GM19397 (cell line): ENCODE data around the gene SYTL3.

Experiments used
- ATAC-seq: cut with Tn5 transposase; IDR thresholded peaks from one replicate; pipeline ENCODE4 v1.9.1; 2021; ENCODE audit warnings: mild to moderate bottlenecking, moderate library complexity; ENCODE audit not compliant: unreplicated experiment

SYTL3 gene

DNA sequence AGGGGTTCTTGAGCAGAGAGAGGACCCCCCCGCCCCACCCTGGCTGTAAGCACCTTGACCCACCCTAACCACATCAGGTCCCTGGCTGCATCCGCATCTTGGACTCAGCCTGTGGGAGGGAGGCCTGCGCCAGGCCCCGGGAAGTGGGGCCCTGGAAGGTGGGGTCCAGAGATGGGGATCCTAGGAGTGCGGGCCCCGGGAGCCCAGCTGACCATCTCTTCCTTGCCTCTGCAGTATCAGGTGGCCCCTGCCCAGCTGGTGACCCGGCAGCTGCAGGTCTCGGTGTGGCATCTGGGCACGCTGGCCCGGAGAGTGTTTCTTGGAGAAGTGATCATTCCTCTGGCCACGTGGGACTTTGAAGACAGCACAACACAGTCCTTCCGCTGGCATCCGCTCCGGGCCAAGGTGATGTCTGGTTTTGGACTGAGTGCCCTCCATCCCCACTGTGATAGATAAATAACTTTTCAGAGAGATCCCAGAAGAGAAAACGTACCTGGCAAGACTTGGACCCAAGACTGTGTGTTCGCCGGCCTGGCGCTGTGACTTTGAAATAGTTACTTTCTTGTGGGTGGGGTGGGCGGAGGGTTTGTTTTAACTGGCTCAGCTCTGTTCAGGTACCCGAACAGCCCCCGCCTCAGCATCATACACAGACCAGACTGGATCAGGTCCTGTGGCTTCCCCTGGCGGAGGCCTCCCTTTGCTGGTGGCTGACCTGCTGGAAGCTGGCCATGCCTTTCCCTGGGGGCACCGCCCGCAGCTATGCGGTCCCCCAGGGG, 107.3 kb downstream of the SYTL3 start:
- no peak for ATAC-seq

DNA sequence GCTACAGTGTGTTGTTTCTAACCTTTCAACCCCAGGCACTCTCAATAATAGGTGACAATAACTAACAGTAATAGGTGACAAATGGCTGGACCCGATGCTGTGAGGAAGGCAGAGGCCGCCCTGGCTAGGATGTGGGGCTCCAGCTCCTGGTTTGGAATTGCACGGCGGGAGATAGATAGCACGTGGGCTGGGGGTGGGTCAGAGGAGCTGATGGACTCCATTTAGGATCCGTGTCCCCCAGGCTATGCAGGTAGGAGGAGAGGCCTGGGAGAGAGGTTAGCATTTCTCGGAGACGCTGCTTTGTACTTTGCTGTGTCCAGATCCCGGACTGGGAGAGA, 107.9 kb downstream of the SYTL3 start:
- no peak for ATAC-seq

DNA sequence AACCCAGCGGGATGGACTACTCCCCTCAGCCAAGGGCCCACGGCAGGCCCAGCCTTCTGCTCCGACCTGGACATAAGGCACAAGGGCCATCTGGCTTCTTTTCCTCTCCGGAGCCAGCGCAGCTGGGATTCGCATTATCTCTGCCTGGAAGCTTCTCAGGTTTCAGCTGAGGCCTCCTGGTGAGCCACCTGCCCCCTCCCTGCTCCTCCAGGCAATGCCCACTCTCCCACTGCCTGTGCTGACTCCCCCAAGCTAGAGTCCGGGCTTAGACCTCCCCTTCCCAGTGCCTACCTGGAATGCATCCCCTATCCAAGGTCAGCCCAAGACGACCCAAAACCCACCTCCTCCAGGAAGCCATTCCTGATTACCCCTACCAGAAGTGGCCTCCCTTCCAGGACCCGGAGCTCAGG, 108.6 kb downstream of the SYTL3 start:
- ATAC-seq, result no peak

DNA sequence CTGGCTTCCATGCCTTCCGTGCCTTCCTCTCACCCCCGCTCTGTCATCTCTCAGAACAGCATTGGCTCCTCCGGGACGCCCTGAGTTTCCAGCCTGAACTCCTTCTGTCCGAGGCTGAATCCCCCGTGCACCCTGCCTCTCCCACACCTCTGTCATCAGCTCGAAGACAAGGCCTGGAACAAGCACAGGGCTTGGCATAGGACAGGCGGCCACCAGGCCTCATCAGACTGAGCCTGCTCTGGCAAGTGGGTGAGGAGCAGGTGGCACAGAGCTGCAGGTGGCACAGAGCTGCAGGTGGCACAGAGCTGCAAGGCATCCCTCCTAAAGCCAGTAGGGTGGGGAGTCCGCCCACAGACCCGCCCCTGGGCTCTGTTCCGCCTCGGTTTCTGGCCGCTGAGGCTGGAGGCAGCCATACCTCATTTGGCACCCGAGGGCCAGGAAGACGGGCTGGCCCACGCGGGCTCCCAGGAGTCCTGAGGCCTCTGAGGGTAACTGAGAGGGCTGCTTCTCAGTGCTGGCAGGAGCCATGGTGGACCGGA, 109.2 kb downstream of the SYTL3 start:
- no peak for ATAC-seq

DNA sequence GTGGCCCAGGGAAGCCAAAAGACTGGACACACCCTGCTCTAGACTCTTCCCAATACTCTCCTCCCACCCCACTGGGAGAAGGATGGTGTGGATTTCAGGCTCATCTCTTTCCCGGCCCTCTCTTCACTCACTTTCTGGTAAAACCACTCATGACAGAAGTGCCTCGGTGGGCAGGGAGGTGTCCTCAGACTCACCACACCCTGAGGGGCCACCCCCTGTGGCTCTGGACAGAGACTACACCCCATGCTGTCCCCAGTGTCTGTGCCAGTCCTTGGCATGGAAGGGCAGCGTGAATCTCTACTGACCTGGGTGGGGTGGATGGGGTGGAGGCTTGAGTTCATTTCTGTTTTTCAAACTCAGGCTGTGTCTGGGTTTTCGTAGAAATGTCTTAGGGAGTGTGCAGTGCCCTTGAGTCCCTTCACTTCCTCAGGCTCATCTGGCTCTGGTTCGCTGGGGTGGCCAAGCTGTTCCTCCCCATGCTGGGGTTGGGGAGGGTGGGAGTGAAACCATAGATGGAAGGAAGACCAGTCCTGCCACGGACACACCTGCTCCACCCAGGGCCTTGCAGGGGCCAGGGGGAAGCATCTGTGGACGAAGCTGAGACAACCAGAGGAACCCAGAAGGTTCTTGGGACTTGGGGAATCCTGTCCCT, 110.2 kb downstream of the SYTL3 start:
- ATAC-seq, result no peak

DNA sequence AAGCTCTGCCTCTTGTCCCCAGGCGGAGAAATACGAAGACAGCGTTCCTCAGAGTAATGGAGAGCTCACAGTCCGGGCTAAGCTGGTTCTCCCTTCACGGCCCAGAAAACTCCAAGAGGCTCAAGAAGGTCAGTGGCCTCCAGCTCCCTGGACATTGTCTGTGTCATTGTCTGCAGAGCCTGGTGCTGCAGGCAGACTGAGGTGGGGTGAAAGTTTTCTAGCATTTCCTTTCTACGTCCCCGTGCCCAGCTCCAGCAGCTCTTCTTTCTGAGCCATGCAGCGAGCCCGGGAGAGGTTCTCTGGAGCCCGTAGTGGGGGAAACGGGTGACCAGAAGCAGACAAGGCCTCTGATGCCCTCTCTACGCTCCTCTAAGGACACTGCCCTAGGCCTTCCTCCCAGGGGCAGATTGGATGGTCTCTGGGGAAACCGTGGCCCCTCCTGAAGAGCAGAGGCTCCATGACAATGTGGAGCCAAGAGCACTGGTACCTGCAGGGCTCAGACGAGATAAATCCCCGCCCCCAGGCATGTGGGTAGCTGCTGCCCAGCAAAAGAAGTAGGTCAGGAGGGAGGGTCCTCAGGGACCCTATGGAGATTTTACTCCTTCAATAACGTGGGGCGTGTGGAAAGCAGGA, 110.9 kb downstream of the SYTL3 start:
- ATAC-seq, result no peak

DNA sequence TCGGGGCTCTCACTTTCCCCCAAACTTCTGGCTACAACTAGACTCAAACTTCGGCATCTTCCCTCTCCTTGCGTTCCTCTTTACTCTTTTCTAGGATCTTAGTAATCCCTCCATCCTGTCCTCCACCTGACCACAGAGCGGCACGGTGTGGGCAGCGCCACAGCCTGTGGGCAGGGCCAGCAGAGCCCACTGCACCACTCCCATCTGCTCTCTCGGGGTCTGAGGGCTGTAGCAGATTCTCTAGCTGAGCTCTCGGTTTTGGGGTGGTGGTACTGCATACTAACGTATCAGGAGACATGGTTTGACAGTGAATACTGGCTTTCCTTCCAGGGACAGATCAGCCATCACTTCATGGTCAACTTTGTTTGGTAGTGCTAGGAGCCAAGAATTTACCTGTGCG, 111.9 kb downstream of the SYTL3 start:
- ATAC-seq, result no peak

DNA sequence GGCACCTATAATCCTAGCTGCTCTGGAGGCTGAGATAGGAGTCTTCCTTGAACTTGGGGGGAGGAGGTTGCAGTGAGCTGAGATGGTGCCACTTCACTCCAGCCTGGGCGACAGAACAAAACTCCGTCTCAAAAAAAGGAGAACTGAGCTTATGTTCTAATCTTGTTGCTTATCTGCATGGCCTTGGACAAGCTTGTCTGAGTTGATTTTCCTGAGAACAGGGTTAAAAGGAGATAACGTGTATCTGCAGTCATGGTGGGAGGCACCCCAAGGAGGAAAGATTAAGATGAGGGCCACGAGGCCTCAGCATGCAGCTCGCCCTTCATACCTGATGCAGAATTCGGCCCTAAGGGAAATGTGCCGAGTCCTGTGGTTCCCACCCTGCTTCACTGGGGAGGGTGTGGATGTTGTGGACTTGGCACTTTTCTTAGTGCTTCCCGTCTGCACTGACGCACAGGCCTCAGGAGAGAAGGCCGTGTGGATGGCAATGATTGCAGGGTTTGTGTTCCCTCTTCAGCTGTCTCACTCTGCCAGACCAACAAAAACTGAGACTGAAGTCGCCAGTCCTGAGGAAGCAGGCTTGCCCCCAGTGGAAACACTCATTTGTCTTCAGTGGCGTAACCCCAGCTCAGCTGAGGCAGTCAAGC, 113.1 kb downstream of the SYTL3 start:
- ATAC-seq, result no peak

DNA sequence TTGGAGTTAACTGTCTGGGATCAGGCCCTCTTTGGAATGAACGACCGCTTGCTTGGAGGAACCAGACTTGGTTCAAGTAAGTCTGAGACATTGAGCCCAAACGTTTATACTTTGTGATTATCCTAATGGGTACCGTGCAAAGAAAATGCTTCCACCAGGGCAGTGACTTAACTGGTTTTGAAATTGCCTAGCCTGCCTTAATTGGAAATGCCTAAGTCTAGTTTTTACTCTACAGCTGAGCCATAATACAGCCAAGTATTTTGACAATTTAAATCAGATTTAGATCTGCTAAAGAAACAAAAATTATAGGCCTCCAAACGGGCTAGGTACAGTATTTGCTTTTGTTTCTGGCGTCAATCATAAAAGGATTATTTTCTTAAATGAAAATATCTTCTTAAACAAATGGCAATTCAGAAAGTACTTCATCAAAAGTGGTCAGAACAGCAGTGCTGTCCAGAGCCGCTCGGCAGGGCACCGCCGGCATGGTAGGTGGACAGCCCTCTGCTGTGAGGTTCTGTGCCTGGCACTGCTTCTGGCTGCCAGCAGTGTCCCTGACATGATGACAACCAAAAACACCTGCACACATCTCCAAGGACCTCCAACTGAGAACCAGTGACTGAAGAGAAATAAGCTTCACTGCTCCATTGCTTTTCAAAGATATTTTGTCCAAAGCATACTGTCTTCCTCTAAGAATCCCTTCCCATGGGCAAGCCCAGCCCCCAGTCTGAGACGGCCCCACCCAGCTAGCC, 113.8 kb downstream of the SYTL3 start:
- ATAC-seq, result no peak

DNA sequence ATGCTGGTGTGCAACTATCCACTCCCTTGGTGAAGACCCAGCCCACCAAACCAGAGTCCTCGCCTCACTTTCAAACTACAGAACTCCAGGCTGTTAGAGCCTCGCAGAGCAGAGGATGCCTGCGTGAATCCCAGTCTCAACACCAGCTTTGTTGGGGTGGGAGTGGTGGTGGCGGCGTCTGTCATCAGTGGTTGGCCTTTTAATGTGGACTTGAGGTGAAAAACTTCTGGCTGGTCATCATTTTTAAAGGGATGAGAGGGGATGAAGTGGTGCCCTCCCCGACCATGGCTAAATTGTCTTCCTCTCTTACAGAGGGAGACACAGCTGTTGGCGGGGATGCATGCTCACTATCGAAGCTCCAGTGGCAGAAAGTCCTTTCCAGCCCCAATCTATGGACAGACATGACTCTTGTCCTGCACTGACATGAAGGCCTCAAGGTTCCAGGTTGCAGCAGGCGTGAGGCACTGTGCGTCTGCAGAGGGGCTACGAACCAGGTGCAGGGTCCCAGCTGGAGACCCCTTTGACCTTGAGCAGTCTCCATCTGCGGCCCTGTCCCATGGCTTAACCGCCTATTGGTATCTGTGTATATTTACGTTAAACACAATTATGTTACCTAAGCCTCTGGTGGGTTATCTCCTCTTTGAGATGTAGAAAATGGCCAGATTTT, 114.5 kb downstream of the SYTL3 start:
- no peak for ATAC-seq

DNA sequence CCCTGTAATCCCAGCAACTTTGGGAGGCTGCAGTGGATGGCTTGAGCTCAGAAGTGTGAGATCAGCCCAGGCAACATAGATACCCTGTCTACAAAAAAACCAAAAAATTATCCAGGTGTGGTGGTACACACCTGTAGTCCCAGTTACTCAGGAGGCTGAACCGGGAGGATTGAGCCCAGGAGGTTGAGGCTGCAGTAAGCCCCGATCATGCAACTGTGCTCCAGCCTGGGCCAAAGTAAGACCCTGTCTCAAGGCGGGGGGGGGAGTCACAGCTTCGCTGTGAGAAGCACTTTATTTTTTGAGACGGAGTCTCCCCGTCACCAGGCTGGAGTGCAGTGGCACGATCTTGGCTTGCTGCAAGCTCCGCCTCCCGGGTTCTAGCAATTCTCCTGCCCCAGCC, 115.1 kb downstream of the SYTL3 start:
- no peak for ATAC-seq

DNA sequence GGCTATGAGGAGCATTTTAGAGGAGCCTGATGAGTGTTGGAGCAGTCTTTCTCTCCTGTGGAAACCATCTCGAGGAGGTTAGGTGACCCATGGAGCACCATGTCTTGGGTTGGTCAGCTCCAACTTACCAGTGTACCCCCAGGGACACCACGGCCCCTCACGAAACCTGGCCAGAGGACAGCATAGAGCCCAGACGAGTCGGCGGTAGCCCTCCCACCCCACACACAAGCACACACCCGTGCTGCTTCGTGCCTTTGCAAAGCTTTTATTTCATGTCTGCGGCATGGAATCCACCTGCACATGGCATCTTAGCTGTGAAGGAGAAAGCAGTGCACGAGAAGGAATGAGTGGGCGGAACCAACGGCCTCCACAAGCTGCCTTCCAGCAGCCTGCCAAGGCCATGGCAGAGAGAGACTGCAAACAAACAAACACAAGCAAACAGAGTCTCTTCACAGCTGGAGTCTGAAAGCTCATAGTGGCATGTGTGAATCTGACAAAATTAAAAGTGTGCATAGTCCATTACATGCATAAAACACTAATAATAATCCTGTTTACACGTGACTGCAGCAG, 115.7 kb downstream of the SYTL3 start:
- no peak for ATAC-seq

DNA sequence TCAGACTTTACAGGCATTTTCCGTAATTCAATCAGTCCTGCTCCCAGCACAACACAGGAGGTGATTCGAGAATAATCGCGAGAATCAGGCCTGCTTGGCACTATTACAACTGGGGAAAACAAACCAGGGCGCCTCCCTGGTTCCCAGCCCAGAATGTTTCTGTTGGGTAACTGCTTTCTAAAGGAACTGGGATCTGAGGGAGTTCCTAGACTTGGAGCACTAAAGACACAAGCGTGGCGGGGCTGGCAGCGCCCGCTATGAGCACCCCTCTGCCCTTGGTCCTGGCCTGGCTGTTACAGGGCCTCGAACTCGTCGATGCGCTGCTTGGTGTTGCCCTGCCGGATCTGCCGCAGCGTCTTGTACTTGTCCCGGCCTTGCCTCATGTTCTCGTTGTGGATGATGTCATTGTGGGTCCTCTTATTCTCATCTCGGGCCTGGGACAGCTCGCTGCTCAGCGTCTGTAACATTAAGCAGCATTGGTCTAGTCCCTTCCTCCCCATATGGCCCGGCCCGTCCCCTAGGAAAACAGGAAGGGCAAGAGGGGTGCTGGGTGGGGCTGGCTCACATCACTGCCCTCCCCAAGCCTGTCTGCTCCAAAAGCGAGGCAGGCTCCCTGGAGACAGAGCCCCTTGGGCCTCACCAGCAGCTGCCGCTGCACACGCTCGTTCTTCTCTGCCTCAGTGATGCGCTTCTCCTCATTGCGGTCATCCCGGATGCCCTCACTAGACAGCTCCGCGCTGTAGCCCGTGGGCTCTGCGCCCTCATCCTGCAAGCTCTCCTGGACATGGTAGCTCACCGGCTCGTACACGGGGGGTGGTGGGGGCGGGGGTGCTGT, 117.0 kb downstream of the SYTL3 start:
- no peak for ATAC-seq

DNA sequence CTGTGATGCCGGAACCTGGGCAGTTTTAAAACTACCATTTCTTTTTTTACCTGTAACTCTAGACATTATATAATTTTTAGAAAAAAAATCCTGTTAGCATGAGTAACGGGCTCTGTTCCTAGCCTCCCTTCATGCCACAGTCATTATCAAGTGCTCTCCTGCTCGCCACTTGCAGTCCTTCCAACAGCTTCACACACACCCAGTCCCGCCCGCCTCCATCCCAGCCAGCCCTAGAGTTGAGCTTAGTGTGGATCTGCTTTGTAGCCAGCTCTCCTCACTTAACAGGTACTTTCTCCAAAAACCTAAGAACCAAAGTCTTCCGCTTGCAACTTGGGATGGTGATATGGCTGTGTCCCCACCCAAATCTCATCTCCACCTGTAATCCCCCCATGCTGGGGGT, 117.9 kb downstream of the SYTL3 start:
- no peak for ATAC-seq

DNA sequence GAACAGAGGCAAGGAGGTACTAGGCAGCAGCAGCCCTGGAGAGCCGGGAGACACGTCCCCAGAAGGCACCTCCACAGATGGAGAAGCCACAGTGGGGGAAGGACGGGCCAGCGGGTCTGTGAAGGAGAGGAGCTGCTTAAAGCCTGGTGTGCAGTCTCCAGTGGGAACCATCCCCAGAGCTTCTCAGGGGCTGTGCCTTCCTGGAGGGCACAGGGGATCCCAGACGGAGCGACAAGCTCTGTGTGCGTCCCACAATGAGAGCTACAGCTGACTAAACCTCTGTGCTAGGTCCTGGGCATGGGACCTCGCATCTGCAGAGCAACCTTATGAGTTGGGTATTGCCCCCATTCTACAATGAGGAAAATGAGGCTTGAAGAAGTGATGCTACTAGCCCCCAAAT, 118.6 kb downstream of the SYTL3 start:
- no peak for ATAC-seq

DNA sequence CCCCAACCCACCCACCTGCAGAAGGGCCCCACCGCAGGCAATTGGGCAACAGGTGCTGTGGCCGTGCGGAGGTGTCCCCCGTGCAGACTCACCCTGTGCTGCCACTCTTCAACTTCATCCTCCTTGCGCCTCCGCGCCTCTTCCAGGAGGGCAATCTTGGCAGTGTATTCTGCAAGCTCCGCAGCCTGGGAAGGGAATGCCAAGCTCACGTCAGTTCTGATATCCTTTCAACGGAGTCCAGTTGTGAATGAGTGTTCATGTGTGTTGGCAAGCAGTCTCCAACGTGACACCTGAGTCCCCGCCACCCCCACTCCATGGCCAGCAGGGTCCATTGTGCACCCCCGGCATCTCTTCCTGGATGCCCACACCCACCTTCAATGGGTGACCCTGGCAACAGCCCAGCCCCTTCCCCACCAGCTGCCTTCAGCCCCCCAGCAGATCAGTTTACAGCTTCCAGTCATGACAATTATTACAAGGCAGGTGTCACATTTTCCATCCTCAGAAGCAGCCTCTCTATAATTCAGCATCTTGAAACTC, 119.4 kb downstream of the SYTL3 start:
- ATAC-seq, result no peak

DNA sequence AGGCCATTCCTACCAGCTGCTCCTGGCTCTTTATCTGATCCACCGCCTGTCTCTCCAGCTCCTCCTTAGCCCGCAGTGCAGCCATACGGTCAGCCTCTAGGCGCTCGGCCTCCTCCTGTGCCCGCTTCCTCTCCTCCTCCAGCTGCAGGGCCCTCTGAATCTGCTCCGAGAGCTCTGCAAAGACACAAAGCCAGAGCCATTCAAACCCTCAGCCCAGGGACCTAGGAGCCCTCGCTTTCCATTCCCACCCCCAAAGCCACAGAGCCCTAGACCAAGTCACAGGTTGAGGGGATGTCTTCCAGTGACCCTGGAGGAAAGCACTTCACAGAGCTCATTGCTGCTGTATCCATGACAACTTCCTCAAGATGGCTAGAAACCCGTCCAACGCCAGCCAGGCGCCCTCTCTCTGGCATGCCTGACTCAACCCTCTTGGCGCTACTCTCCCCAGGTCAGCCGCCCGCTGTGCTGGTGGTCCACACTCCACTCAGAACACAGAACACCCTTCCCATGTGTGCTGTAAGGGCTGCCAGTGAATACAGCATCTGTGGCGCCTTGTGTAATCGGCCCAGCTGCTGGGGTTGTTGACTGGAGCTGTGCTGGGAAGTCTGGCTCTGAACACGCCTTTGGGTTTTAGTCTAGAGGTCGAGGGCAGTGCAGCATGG, 120.0 kb downstream of the SYTL3 start:
- ATAC-seq, result no peak
